Measurements from ENCODE around the gene LAMC3. TPM values are rescaled to one million over a fixed set of nuclear protein-coding genes. Genes with fewer than 3 reads are reported as not detected.
A peak's percentile ranks its signal among the peaks of the same experiment; 100 is the strongest.

LAMC3 gene
- 0.99 TPM for total RNA-seq
- polyA plus RNA-seq: 1 to 10 TPM in 1 of 4 donors, under 1 TPM in 3; 0.37 to 1.2 (median 0.56) TPM

GRCh38 chr9:131008909-131009618 is at the start of gene LAMC3:
Gene LAMC3 (plus strand): TSS chr9:131009174. CDS start chr9:131009215, 41 bp downstream.
- Histone ChIP-seq H3K4me3 (ENCODE audit: low read depth, low read length) (no peak within 1 kb of the TSS), H3K36me3 (ENCODE audit: control insufficient read depth, insufficient read depth, low read length) (no peaks in the 10 kb centered on the region), H3K27ac (ENCODE audit: insufficient read depth, low read length, poor library complexity, severe bottlenecking) (no peak within 1 kb of the TSS), H3K9me3 (ENCODE audit: control insufficient read depth in 2 of 2, low read length in 2 of 2) (no peaks in the 10 kb centered on the region), H3K27me3 (ENCODE audit: control insufficient read depth, insufficient read depth, low read length) (peaks cover 3% of the 10 kb centered on the region), H3K4me1 (ENCODE audit: control insufficient read depth, insufficient read depth, low read length, poor library complexity, severe bottlenecking) (no peaks in the 10 kb centered on the region)
- ATAC-seq (ENCODE audit: low read depth in 2 of 2) (no peak), DNase-seq (no peak)
- Mint-ChIP-seq H3K4me1 (peaks cover 0 to 4% (median 0%) of the 10 kb centered on the region in 4 donors), H3K9me3 (peaks cover 0 to 1% (median 0%) of the 10 kb centered on the region in 7 donors), H3K27ac (no peak within 1 kb of the TSS), H3K4me3 (peak within 1 kb of the TSS in 2 of 4 donors; percentile 43 to 64), H3K36me3 (no peaks in the 10 kb centered on the region), H3K27me3 (peaks cover 45% of the 10 kb centered on the region)

GRCh38 chr9:130959809-130960334 is 49.1 kb upstream of the LAMC3 start:
- H3K4me1 ChIP-seq (ENCODE audit: control insufficient read depth, insufficient read depth, low read length, poor library complexity, severe bottlenecking): no peaks in the 10 kb centered on the region
- no peaks in the 10 kb centered on the region for H3K36me3 Mint-ChIP-seq
- H3K27me3 Mint-ChIP-seq: peaks cover 4% of the 10 kb centered on the region
- DNase-seq (no peak), ATAC-seq (ENCODE audit: low read depth in 2 of 2) (no peak)
- no peak overlapping the region for H3K4me3 Mint-ChIP-seq
- no peaks in the 10 kb centered on the region for H3K36me3 ChIP-seq (ENCODE audit: control insufficient read depth, insufficient read depth, low read length)
- no peak overlapping the region for H3K27ac ChIP-seq (ENCODE audit: insufficient read depth, low read length, poor library complexity, severe bottlenecking)
- no peak overlapping the region for H3K27ac Mint-ChIP-seq
- no peak overlapping the region for H3K4me3 ChIP-seq (ENCODE audit: low read depth, low read length)
- H3K27me3 ChIP-seq (ENCODE audit: control insufficient read depth, insufficient read depth, low read length): no peaks in the 10 kb centered on the region
- no peaks in the 10 kb centered on the region for H3K9me3 ChIP-seq (ENCODE audit: control insufficient read depth in 2 of 2, low read length in 2 of 2)
- peaks cover 0 to 5% (median 0%) of the 10 kb centered on the region in 7 donors for H3K9me3 Mint-ChIP-seq
- no peaks in the 10 kb centered on the region for H3K4me1 Mint-ChIP-seq

GRCh38 chr9:130960522-130961378 is 48.2 kb upstream of the LAMC3 start:
- no peaks in the 10 kb centered on the region for H3K9me3 ChIP-seq (ENCODE audit: control insufficient read depth in 2 of 2, low read length in 2 of 2)
- ATAC-seq (ENCODE audit: low read depth in 2 of 2): no peak
- H3K27me3 ChIP-seq (ENCODE audit: control insufficient read depth, insufficient read depth, low read length): no peaks in the 10 kb centered on the region
- no peak overlapping the region for H3K4me3 ChIP-seq (ENCODE audit: low read depth, low read length)
- no peak overlapping the region for H3K27ac ChIP-seq (ENCODE audit: insufficient read depth, low read length, poor library complexity, severe bottlenecking)
- Mint-ChIP-seq H3K27me3 (peaks cover 4% of the 10 kb centered on the region), H3K27ac (no peak overlapping the region), H3K36me3 (no peaks in the 10 kb centered on the region), H3K4me1 (no peaks in the 10 kb centered on the region), H3K9me3 (peaks cover 0 to 5% (median 0%) of the 10 kb centered on the region in 7 donors), H3K4me3 (no peak overlapping the region)
- H3K36me3 ChIP-seq (ENCODE audit: control insufficient read depth, insufficient read depth, low read length): no peaks in the 10 kb centered on the region
- H3K4me1 ChIP-seq (ENCODE audit: control insufficient read depth, insufficient read depth, low read length, poor library complexity, severe bottlenecking): no peaks in the 10 kb centered on the region
- no peak for DNase-seq

GRCh38 chr9:130961511-130962300 is 47.3 kb upstream of the LAMC3 start:
- Mint-ChIP-seq H3K9me3 (peaks cover 0 to 5% (median 0%) of the 10 kb centered on the region in 7 donors), H3K4me1 (no peaks in the 10 kb centered on the region), H3K27me3 (no peaks in the 10 kb centered on the region), H3K36me3 (no peaks in the 10 kb centered on the region), H3K4me3 (no peak overlapping the region), H3K27ac (no peak overlapping the region)
- no peak overlapping the region for H3K4me3 ChIP-seq (ENCODE audit: low read depth, low read length)
- H3K27me3 ChIP-seq (ENCODE audit: control insufficient read depth, insufficient read depth, low read length): no peaks in the 10 kb centered on the region
- DNase-seq: no peak
- H3K36me3 ChIP-seq (ENCODE audit: control insufficient read depth, insufficient read depth, low read length): no peaks in the 10 kb centered on the region
- H3K4me1 ChIP-seq (ENCODE audit: control insufficient read depth, insufficient read depth, low read length, poor library complexity, severe bottlenecking): no peaks in the 10 kb centered on the region
- ATAC-seq (ENCODE audit: low read depth in 2 of 2): no peak
- H3K9me3 ChIP-seq (ENCODE audit: control insufficient read depth in 2 of 2, low read length in 2 of 2): no peaks in the 10 kb centered on the region
- no peak overlapping the region for H3K27ac ChIP-seq (ENCODE audit: insufficient read depth, low read length, poor library complexity, severe bottlenecking)

GRCh38 chr9:130962418-130963316 is 46.3 kb upstream of the LAMC3 start:
- H3K4me3 ChIP-seq (ENCODE audit: low read depth, low read length): no peak overlapping the region
- Mint-ChIP-seq H3K4me3 (no peak overlapping the region), H3K27me3 (no peaks in the 10 kb centered on the region), H3K36me3 (no peaks in the 10 kb centered on the region), H3K27ac (no peak overlapping the region), H3K9me3 (peaks cover 0 to 5% (median 0%) of the 10 kb centered on the region in 7 donors), H3K4me1 (no peaks in the 10 kb centered on the region)
- H3K9me3 ChIP-seq (ENCODE audit: control insufficient read depth in 2 of 2, low read length in 2 of 2): no peaks in the 10 kb centered on the region
- no peaks in the 10 kb centered on the region for H3K36me3 ChIP-seq (ENCODE audit: control insufficient read depth, insufficient read depth, low read length)
- no peaks in the 10 kb centered on the region for H3K27me3 ChIP-seq (ENCODE audit: control insufficient read depth, insufficient read depth, low read length)
- ATAC-seq (ENCODE audit: low read depth in 2 of 2) (no peak), DNase-seq (no peak)
- H3K4me1 ChIP-seq (ENCODE audit: control insufficient read depth, insufficient read depth, low read length, poor library complexity, severe bottlenecking): no peaks in the 10 kb centered on the region
- no peak overlapping the region for H3K27ac ChIP-seq (ENCODE audit: insufficient read depth, low read length, poor library complexity, severe bottlenecking)

- Histone ChIP-seq H3K4me3 (ENCODE audit: low read depth, low read length) (no peak overlapping the region), H3K9me3 (ENCODE audit: control insufficient read depth in 2 of 2, low read length in 2 of 2) (no peaks in the 10 kb centered on the region), H3K36me3 (ENCODE audit: control insufficient read depth, insufficient read depth, low read length) (no peaks in the 10 kb centered on the region), H3K4me1 (ENCODE audit: control insufficient read depth, insufficient read depth, low read length, poor library complexity, severe bottlenecking) (no peaks in the 10 kb centered on the region), H3K27me3 (ENCODE audit: control insufficient read depth, insufficient read depth, low read length) (no peaks in the 10 kb centered on the region), H3K27ac (ENCODE audit: insufficient read depth, low read length, poor library complexity, severe bottlenecking) (no peak overlapping the region)
- DNase-seq (no peak), ATAC-seq (ENCODE audit: low read depth in 2 of 2) (no peak)
- H3K4me3 Mint-ChIP-seq: no peak overlapping the region
- no peaks in the 10 kb centered on the region for H3K27me3 Mint-ChIP-seq
- peaks cover 0 to 5% (median 0%) of the 10 kb centered on the region in 7 donors for H3K9me3 Mint-ChIP-seq
- no peaks in the 10 kb centered on the region for H3K4me1 Mint-ChIP-seq
- H3K36me3 Mint-ChIP-seq: no peaks in the 10 kb centered on the region
- H3K27ac Mint-ChIP-seq: no peak overlapping the region
Measured at GRCh38 chr9:130963337-130963908, 45.6 kb upstream of the LAMC3 start.

All from CD4-positive, CD25-positive, alpha-beta regulatory T cell (primary cell).